ENCODE measurements around the gene CYP19A1.

DNA sequence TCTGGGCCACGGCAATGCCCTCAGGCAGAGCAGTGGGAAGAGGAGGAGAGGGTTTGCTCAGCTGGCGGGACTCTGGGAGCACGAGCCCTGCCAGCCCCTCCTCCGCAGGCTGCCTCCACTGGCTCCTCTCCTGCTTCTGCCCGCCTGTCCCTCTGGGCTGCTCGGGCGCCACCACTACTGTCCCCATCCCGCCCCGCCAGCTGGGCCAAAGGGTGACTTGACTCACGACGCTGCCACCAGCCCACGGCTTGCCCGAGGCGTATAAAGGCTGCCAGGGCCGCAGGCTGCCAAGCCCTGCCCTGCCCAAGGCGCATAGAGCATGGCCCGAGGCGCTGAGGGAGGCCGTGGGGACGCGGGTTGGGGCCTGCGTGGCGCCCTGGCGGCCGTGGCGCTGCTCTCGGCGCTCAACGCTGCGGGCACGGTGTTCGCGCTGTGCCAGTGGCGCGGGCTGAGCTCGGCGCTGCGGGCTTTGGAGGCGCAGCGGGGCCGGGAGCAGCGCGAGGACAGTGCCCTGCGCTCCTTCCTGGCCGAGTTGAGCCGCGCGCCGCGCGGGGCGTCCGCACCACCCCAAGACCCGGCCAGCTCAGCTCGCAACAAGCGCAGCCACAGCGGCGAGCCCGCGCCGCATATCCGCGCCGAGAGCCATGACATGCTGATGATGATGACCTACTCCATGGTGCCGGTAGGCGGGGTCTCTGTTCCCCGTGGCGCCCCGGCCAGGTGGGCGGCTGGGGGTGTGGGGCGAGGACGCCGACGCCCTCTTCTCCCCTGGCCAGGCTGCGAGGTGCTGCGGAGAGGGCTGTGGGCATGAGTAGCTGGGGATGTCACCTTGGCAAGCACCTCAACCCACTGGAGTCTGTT is 3.2 kb upstream of the CYP19A1 start, which contains the start of gene GLDN:
- TF ChIP-seq, protein P1, sequence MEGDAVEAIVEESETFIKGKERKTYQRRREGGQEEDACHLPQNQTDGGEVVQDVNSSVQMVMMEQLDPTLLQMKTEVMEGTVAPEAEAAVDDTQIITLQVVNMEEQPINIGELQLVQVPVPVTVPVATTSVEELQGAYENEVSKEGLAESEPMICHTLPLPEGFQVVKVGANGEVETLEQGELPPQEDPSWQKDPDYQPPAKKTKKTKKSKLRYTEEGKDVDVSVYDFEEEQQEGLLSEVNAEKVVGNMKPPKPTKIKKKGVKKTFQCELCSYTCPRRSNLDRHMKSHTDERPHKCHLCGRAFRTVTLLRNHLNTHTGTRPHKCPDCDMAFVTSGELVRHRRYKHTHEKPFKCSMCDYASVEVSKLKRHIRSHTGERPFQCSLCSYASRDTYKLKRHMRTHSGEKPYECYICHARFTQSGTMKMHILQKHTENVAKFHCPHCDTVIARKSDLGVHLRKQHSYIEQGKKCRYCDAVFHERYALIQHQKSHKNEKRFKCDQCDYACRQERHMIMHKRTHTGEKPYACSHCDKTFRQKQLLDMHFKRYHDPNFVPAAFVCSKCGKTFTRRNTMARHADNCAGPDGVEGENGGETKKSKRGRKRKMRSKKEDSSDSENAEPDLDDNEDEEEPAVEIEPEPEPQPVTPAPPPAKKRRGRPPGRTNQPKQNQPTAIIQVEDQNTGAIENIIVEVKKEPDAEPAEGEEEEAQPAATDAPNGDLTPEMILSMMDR (IDR thresholded peaks at IDR 0.05) = no peak
- TF ChIP-seq POLR2A (IDR thresholded peaks at IDR 0.05) = no peak

Data from esophagus squamous epithelium (tissue), 4 donors.